HG03159 (cell line): ENCODE results near the gene PDS5A.
"Not testable (repeated sequence)": the region's sequence is repeated elsewhere in the genome, so short reads cannot be mapped to it uniquely, and the experiment has no call there.

ENCODE experiments used
- ATAC-seq: cut with Tn5 transposase; IDR thresholded peaks from one replicate; pipeline ENCODE4 v1.9.1; 2021; ENCODE audit warnings: mild to moderate bottlenecking, moderate library complexity; ENCODE audit not compliant: unreplicated experiment

Gene PDS5A, protein sequence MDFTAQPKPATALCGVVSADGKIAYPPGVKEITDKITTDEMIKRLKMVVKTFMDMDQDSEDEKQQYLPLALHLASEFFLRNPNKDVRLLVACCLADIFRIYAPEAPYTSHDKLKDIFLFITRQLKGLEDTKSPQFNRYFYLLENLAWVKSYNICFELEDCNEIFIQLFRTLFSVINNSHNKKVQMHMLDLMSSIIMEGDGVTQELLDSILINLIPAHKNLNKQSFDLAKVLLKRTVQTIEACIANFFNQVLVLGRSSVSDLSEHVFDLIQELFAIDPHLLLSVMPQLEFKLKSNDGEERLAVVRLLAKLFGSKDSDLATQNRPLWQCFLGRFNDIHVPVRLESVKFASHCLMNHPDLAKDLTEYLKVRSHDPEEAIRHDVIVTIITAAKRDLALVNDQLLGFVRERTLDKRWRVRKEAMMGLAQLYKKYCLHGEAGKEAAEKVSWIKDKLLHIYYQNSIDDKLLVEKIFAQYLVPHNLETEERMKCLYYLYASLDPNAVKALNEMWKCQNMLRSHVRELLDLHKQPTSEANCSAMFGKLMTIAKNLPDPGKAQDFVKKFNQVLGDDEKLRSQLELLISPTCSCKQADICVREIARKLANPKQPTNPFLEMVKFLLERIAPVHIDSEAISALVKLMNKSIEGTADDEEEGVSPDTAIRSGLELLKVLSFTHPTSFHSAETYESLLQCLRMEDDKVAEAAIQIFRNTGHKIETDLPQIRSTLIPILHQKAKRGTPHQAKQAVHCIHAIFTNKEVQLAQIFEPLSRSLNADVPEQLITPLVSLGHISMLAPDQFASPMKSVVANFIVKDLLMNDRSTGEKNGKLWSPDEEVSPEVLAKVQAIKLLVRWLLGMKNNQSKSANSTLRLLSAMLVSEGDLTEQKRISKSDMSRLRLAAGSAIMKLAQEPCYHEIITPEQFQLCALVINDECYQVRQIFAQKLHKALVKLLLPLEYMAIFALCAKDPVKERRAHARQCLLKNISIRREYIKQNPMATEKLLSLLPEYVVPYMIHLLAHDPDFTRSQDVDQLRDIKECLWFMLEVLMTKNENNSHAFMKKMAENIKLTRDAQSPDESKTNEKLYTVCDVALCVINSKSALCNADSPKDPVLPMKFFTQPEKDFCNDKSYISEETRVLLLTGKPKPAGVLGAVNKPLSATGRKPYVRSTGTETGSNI (N-terminal part only)

DNA sequence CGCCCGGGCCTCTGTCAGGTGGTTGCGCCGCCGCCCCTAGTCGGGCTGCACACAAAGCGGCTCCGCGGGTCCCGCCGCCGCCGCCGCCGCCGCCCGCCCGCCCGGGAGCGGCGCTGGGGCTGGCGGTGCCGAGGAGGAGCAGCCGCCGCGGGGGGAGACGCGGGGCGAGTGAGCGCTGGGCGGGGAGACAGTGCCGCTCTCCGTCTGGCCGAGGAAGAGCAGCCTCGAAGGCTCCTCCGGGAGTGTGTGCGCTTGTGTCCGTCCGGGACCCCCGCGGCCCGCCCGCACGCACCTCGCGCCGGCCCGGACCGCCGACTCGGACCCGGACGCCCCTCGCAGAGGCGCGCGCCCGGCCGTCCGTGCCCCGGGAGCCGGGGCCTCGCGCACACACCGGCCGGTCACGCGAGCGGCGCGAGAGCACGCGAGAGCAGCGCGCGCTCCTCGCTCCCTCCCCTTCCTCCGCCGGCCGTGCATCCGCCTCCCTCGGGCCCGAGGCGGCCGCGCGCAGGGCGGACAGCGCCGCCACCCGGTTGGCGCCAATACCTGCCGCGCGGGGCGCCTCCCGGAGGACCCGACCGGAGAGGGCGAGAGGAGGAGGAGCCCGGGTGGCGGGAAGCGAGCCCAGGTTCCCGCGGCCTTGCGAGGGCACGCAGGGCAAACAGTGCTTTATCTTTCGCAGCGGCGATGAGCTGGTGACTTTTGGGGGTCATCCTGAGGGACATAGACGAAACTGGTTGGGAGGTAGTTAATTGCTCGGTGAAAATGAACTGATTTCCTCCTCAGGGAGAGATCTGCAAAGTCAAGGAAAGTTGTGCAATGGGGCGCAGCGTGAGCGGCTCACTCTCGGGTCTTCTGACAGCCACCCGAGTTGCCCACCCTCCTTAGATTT is at the start of gene PDS5A:
PDS5A (minus strand) TSS at position 423 of the 889 bp plus-strand sequence. CDS start 1,334 bp downstream, outside the sequence.
- peak; percentile 69 for ATAC-seq

DNA sequence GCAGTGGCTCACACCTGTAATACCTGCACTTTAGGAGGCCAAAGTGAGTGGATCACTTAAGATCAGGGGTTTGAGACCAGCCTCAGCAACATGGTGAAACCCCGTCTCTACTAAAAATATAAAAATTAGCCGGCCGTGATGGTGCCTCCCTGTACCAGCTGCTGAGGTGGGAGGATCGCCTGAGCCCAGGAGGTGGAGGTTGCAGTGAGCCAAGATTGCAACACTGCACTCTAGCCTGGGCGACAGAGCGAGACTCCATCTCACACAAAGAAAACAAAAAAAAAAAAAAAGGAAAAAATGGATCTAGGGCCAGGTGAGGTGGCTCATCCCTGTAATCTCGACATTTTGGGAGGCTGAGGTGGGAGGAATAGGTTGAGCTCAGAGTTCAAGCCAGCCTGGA is 46.3 kb upstream of the PDS5A start:
- not testable (repeated sequence) for ATAC-seq

DNA sequence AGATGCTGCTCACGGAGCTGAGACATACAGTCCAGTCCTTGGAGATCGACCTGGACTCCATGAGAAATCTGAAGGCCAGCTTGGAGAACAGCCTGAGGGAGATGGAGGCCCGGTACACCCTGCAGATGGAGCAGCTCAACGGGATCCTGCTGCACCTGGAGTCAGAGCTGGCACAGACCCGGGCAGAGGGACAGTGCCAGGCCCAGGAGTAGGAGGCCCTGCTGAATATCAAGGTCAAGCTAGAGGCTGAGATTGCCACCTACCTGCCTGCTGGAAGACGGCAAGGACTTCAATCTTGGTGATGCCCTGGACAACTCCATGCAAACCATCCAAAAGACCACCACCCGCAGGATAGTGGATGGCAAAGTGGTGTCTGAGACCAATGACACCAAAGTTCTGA is 43.4 kb upstream of the PDS5A start:
- not testable (repeated sequence) for ATAC-seq

DNA sequence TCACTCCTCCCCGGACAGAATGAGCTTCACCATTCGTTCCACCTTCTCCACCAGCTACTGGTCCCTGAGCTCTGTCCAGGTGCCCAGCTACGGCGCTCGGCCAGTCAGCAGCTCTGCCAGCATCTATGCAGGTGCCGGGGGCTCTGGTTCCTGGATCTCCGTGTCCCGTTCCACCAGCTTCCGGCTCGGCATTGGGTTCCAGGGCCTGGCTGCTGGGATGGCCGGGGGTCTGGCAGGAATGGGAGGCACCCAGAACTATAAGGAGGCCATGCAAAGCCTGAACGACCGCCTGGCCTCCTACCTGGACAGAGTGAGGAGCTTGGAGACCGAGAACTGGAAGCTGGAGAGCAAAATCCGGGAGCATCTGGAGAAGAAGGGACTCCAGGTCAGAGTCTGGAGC is 42.5 kb upstream of the PDS5A start:
- ATAC-seq = no peak

DNA sequence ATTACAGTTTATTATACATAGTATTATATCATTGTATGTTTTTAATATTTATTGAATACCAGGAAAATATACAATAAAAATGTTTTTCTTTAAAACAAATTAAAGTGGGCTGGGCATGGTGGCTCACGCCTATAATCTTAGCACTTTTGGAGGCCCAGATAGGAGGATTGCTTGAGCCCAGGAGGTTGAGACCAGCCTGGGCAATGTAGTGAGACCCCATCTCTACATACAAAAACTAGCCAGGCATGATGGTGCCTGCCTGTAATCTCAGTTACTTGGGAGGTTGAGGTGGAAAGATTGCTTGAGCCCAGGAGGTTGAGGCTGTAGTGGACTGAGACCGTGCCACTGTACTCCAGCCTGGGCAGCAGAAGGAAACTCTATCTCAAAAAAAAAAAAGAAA is 38.3 kb upstream of the PDS5A start:
- ATAC-seq = no peak

GRCh38 chr4:40003986-40004385 is 26.3 kb upstream of the PDS5A start:
- no peak for ATAC-seq

DNA sequence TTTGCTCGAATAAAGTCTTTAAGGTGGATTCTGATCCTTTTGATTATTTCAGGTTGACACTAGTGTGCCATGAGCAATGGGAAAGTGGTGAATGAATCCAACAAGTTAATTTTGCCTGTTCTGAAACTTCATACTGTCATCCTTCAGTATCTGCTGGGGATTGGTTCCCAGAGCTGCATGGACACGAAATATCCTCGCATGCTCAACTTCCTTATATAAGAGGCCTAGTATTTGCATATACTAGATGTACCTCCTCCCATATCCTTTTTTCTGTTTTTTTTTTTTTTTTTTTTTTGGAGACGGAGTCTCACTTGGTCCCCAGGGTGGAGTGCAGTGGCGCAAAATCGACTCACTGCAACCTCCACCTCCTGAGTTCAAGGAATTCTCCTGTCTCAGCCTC is 23.0 kb upstream of the PDS5A start:
- no peak for ATAC-seq

GRCh38 chr4:39998659-39999345 is 21.1 kb upstream of the PDS5A start:
- no peak for ATAC-seq

DNA sequence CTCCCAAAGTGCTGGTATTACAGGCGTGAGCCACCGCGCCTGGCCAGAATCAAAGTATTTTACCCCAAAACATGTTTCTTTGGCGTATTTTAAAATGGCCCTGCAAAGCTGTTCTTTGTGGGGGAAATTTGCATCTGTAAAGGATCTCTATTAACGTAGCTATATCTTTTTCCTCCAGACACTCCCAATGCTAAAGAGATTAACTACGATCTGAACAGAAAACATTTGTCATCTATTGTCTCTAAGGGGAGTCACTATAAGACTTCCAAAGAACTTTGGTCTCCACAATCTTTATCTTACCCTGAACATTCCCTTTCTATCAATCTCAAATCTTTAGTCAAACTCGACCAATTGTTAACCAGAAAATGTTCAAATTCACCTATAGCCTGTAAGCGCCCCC is 19.1 kb upstream of the PDS5A start:
- no peak for ATAC-seq

GRCh38 chr4:39994406-39994805 is 16.7 kb upstream of the PDS5A start:
- ATAC-seq = no peak

GRCh38 chr4:39989381-39989780 is 11.7 kb upstream of the PDS5A start:
- not testable (repeated sequence) for ATAC-seq

GRCh38 chr4:39987485-39987884 is 9.8 kb upstream of the PDS5A start:
- no peak for ATAC-seq

GRCh38 chr4:39978904-39979303 is 1.2 kb upstream of the PDS5A start:
- ATAC-seq = no peak

DNA sequence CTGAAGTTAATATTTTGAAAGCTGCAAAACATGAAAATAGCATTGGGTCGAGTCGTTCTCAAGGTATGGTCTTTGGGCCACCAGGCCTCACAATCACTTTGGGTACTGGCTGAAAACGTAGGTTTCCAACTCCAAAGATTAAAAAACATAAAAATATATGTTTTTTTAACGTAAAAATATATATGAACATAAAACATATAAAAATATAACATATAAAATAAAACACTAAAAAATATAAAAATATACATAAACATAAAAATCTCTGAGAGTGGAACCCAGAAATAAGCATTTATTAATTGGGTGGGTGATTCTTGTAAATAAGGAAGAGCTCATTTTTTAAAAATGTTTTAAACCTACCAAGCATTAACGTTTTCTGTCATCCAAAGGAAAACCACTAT is 666 bp upstream of the PDS5A start:
- no peak for ATAC-seq

DNA sequence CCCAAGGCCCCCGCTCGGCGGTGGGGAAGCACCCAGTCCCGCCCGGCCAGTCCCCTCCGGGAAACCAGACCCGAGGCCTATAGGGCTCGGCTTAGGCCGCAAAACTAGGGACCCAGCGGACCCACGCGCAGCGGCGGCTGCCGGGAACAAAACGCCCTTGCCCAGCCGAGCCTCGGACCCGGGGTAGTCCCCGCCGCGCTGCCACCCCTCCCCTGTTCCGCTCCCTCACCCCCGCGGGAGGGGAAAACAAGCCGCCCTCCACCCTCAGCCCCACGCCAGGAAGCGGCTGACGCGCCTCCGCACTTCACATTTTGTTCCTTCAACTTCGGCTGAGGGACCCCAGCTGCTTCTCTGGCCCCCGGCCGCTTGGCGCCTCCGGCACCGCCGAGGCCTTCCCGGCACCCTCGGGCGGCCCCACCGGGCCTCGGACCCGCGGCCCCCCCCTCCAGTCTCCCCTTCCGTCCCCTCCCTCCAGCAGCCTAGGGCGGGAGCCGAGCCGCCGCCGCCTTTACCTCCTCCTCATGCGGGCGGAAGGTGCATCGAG is 694 bp downstream of the PDS5A start:
- peak; percentile 24 for ATAC-seq

GRCh38 chr4:39976141-39976944 is 1.4 kb downstream of the PDS5A start:
- ATAC-seq = peak; percentile 35

- no peak for ATAC-seq
Observed at GRCh38 chr4:39975488-39976089, 2.1 kb downstream of the PDS5A start.

- ATAC-seq = not testable (repeated sequence)
Observed at GRCh38 chr4:39973052-39973451, 4.7 kb downstream of the PDS5A start.
